Fibroblast of mammary gland (primary cell): ENCODE data around the gene RIPK4.
"Not testable (repeated sequence)": the region's sequence is repeated elsewhere in the genome, so short reads cannot be mapped to it uniquely, and the experiment has no call there.

ENCODE experiments used
- DNase-seq: peaks from one replicate; pipeline ENCODE4 v3.0.0-alpha.2; 2010; ENCODE audit warnings: low read depth
- H3K4me3 ChIP-seq: 2 replicates; pipeline ENCODE4 v1.5.1; 2011; ENCODE audit warnings: low read depth, mild to moderate bottlenecking, low read length, moderate library complexity; ENCODE audit not compliant: control insufficient read depth
- CTCF ChIP-seq: conservative IDR thresholded peaks from 2 replicates; pipeline ENCODE4 v1.5.1; 2011; ENCODE audit warnings: low read depth, low read length, inconsistent platforms; ENCODE audit not compliant: control insufficient read depth, insufficient read depth

Gene RIPK4

GRCh38 chr21:41729701-41730366, 37.0 kb downstream of the RIPK4 start:
- no peak overlapping the region for H3K4me3 ChIP-seq
- DNase-seq: no peak
- TF ChIP-seq CTCF: no peak

- DNase-seq: no peak
- TF ChIP-seq CTCF: no peak
- H3K4me3 ChIP-seq: no peak overlapping the region
Measured at GRCh38 chr21:41727784-41728763, 38.8 kb downstream of the RIPK4 start.

GRCh38 chr21:41726970-41727783, 39.7 kb downstream of the RIPK4 start:
- DNase-seq: peak; percentile 73
- no peak overlapping the region for H3K4me3 ChIP-seq
- TF ChIP-seq CTCF: no peak

GRCh38 chr21:41726630-41726969, 40.3 kb downstream of the RIPK4 start:
- TF ChIP-seq CTCF: no peak
- DNase-seq: no peak
- no peak overlapping the region for H3K4me3 ChIP-seq

GRCh38 chr21:41726058-41726558, 40.7 kb downstream of the RIPK4 start:
- no peak for TF ChIP-seq CTCF
- DNase-seq: no peak
- no peak overlapping the region for H3K4me3 ChIP-seq

- no peak overlapping the region for H3K4me3 ChIP-seq
- DNase-seq: no peak
- no peak for TF ChIP-seq CTCF
Measured at GRCh38 chr21:41725421-41726031, 41.3 kb downstream of the RIPK4 start.

- DNase-seq, H3K4me3 ChIP-seq: not testable (repeated sequence)
Measured at GRCh38 chr21:41723835-41724234, 43.0 kb downstream of the RIPK4 start.
